Keratinocyte (primary cell): ENCODE results near the gene CRYL1. TPM values are rescaled to one million over a fixed set of nuclear protein-coding genes. Genes with fewer than 3 reads are reported as not detected.

Experiments
- DNase-seq: peaks from one replicate; pipeline ENCODE4 v3.0.0-alpha.2; 2011; ENCODE audit warnings: low read depth, missing footprints, low spot score
- FAIRE-seq: peaks from 2 replicates; lab custom pipeline; 2011; peaks lifted over from hg19 to GRCh38; lab: Jason Lieb, UNC
- H2AFZ ChIP-seq: 2 replicates; pipeline ENCODE4 v1.6.0; 2012; ENCODE audit warnings: low read length, control low read depth, inconsistent platforms; ENCODE audit not compliant: control insufficient read depth
- H3K27ac ChIP-seq: 2 replicates; pipeline ENCODE4 v1.5.1; 2011; ENCODE audit warnings: low read length; ENCODE audit not compliant: control insufficient read depth, insufficient read depth
- H3K27me3 ChIP-seq: 3 replicates; pipeline ENCODE4 v1.6.0; 2011; ENCODE audit warnings: low read length; ENCODE audit not compliant: control insufficient read depth, insufficient read depth; ENCODE audit errors: extremely low read depth
- H3K36me3 ChIP-seq, 2 experiments: 2 replicates in 1 of 2; 3 replicates in 1 of 2; pipeline ENCODE4 v1.5.1; 2011; ENCODE audit warnings: low read length in 2 of 2, mild to moderate bottlenecking in 1 of 2; ENCODE audit not compliant: control insufficient read depth in 2 of 2, insufficient read depth in 2 of 2; ENCODE audit errors: extremely low read depth in 1 of 2
- H3K4me1 ChIP-seq: 3 replicates; pipeline ENCODE4 v1.5.1; 2011; ENCODE audit warnings: low read length; ENCODE audit not compliant: control insufficient read depth, insufficient read depth; ENCODE audit errors: extremely low read depth
- H3K4me2 ChIP-seq: 3 replicates; pipeline ENCODE4 v1.6.0; 2011; ENCODE audit warnings: low read depth, low read length; ENCODE audit not compliant: control insufficient read depth, insufficient read depth; ENCODE audit errors: extremely low read depth
- H3K4me3 ChIP-seq, 3 experiments: fragments of 200-600 bp in 1 of 3; sonication (generic) in 1 of 3; 2 replicates in 2 of 3; 3 replicates in 1 of 3; pipeline ENCODE4 v1.5.1; 2011 to 2016; ENCODE audit warnings: low read length in 3 of 3, mild to moderate bottlenecking in 3 of 3, control low read depth in 2 of 3, inconsistent platforms in 1 of 3, low read depth in 1 of 3, mixed read lengths in 1 of 3, mixed run types in 1 of 3, moderate library complexity in 1 of 3; ENCODE audit not compliant: control insufficient read depth in 2 of 3, insufficient read depth in 2 of 3; ENCODE audit errors: extremely low read depth in 1 of 3
- H3K79me2 ChIP-seq: 2 replicates; pipeline ENCODE4 v1.6.0; 2012; ENCODE audit warnings: low read length; ENCODE audit not compliant: control insufficient read depth, insufficient read depth
- H3K9ac ChIP-seq: 3 replicates; pipeline ENCODE4 v1.6.0; 2011; ENCODE audit warnings: low read length; ENCODE audit not compliant: control insufficient read depth, insufficient read depth; ENCODE audit errors: extremely low read depth
- H3K9me1 ChIP-seq: 3 replicates; pipeline ENCODE4 v1.6.0; 2011; ENCODE audit warnings: low read length; ENCODE audit not compliant: control insufficient read depth, insufficient read depth; ENCODE audit errors: extremely low read depth
- H3K9me3 ChIP-seq: 2 replicates; pipeline ENCODE4 v1.5.1; 2012; ENCODE audit warnings: low read depth, low read length; ENCODE audit not compliant: control insufficient read depth
- H4K20me1 ChIP-seq: 3 replicates; pipeline ENCODE4 v1.6.0; 2011; ENCODE audit warnings: low read length; ENCODE audit not compliant: control insufficient read depth, insufficient read depth; ENCODE audit errors: extremely low read depth
- CTCF ChIP-seq, 3 experiments: IDR thresholded peaks in 1 of 3; conservative IDR thresholded peaks in 1 of 3; optimal IDR thresholded peaks in 1 of 3; 2 replicates in 2 of 3; 3 replicates in 1 of 3; pipeline versions ENCODE3 to v1.5.1; 2011; ENCODE audit warnings: low read length in 3 of 3, mild to moderate bottlenecking in 3 of 3, moderate library complexity in 2 of 3, control low read depth in 1 of 3, inconsistent platforms in 1 of 3; ENCODE audit not compliant: insufficient read depth in 2 of 3; ENCODE audit errors: extremely low read depth in 1 of 3
- EZH2 ChIP-seq: IDR thresholded peaks from one replicate; pipeline ENCODE4 v1.6.1; 2012; ENCODE audit warnings: inconsistent platforms, mild to moderate bottlenecking, low read length, moderate library complexity
- dilution Hi-C: fragments of 300-500 bp; cut with MboI; formaldehyde crosslinking; loops from one replicate; pipeline ENCODE4 v1.7.0; 2020; ENCODE audit warnings: low sequenced_read_pairs; ENCODE audit not compliant: extremely low pct_ligation_motif_present
- polyA plus RNA-seq, 5 experiments: library from polyadenylated mRNA; depleted of rRNA in 3 of 5; stranded (reverse) in 3 of 5; stranded (forward) in 1 of 5; unstranded in 1 of 5; fragments of >200 nt; gene quantifications; 1 replicate in 1 of 5; 2 replicates in 3 of 5; 3 replicates in 1 of 5; pipeline versions ENCODE4 v1.2.1 to v1.2.3, GENCODE V29; 2011 to 2012; ENCODE audit warnings: missing spikeins in 2 of 5, low read depth in 1 of 5, low replicate concordance in 1 of 5

CRYL1 gene
- polyA plus RNA-seq, 1 donor (not counting 4 experiments of a cell fraction or from before 2014, with no cell fraction given) = 27.2 TPM

GRCh38 chr13:20559659-20560356 lies 34.2 kb upstream of the CRYL1 start:
- Histone ChIP-seq H2AFZ (no peak overlapping the region), H3K79me2 (no peaks in the 10 kb centered on the region), H3K9me1 (no peaks in the 10 kb centered on the region), H3K9me3 (peaks cover 6% of the 10 kb centered on the region), H3K27ac (no peak overlapping the region), H3K36me3 (no peaks in the 10 kb centered on the region), H3K4me3 (no peak overlapping the region), H4K20me1 (no peaks in the 10 kb centered on the region), H3K4me2 (no peak overlapping the region), H3K9ac (no peak overlapping the region), H3K4me1 (no peaks in the 10 kb centered on the region), H3K27me3 (no peaks in the 10 kb centered on the region)
- DNase-seq = no peak
- no peak for FAIRE-seq
- dilution Hi-C loops = no loop called here
- no peak for TF ChIP-seq EZH2

GRCh38 chr13:20558982-20559381 lies 33.3 kb upstream of the CRYL1 start:
- no peak overlapping the region for H3K4me2 ChIP-seq
- H3K9ac ChIP-seq = no peak overlapping the region
- H3K79me2 ChIP-seq = no peaks in the 10 kb centered on the region
- no peaks in the 10 kb centered on the region for H3K9me3 ChIP-seq
- H3K9me1 ChIP-seq = no peaks in the 10 kb centered on the region
- no peak for TF ChIP-seq CTCF (optimal IDR thresholded peaks at IDR 0.05 in 1 of 3, IDR thresholded peaks at IDR 0.05 in 1 of 3, conservative IDR thresholded peaks at IDR 0.05 in 1 of 3; ENCODE audit: extremely low read depth in 1 of 3, insufficient read depth in 2 of 3, low read length in 3 of 3)
- no peak for TF ChIP-seq EZH2
- H3K27me3 ChIP-seq = no peaks in the 10 kb centered on the region
- DNase-seq = no peak
- H3K27ac ChIP-seq = no peak overlapping the region
- H2AFZ ChIP-seq = no peak overlapping the region
- no peak overlapping the region for H3K4me3 ChIP-seq
- no peaks in the 10 kb centered on the region for H3K4me1 ChIP-seq
- dilution Hi-C loops = no loop called here
- H3K36me3 ChIP-seq = no peaks in the 10 kb centered on the region
- FAIRE-seq = no peak
- H4K20me1 ChIP-seq = no peaks in the 10 kb centered on the region

- no peaks in the 10 kb centered on the region for H3K27me3 ChIP-seq
- DNase-seq (no peak), FAIRE-seq (no peak)
- no peak overlapping the region for H3K27ac ChIP-seq
- no peak overlapping the region for H3K4me3 ChIP-seq
- no peaks in the 10 kb centered on the region for H3K9me1 ChIP-seq
- dilution Hi-C loops = no loop called here
- no peak overlapping the region for H3K9ac ChIP-seq
- TF ChIP-seq EZH2 (no peak), CTCF (optimal IDR thresholded peaks at IDR 0.05 in 1 of 3, IDR thresholded peaks at IDR 0.05 in 1 of 3, conservative IDR thresholded peaks at IDR 0.05 in 1 of 3; ENCODE audit: extremely low read depth in 1 of 3, insufficient read depth in 2 of 3, low read length in 3 of 3) (no peak)
- H3K9me3 ChIP-seq = no peaks in the 10 kb centered on the region
- H3K36me3 ChIP-seq = no peaks in the 10 kb centered on the region
- H3K4me1 ChIP-seq = no peaks in the 10 kb centered on the region
- H3K4me2 ChIP-seq = no peak overlapping the region
- no peak overlapping the region for H2AFZ ChIP-seq
- H4K20me1 ChIP-seq = no peaks in the 10 kb centered on the region
- H3K79me2 ChIP-seq = no peaks in the 10 kb centered on the region
Measured at GRCh38 chr13:20553311-20553710, 27.7 kb upstream of the CRYL1 start.
